Endometrial microvascular endothelial cells (primary cell): ENCODE results near the gene UBE2J2. TPM values are rescaled to one million over a fixed set of nuclear protein-coding genes. Genes with fewer than 3 reads are reported as not detected.

Source experiments
- in situ Hi-C: cut with HindIII; loops from 2 replicates; pipeline ENCODE4 v1.10.0; 2017; ENCODE audit warnings: low sequenced_read_pairs, low pct_unique_long_range_greater_than_20kb; ENCODE audit errors: inconsistent ontology term
- total RNA-seq: library from RNA; depleted of rRNA; stranded (reverse); fragments of >200 nt; gene quantifications from one replicate; pipeline ENCODE4 v1.2.3, GENCODE V29; 2015; ENCODE audit errors: inconsistent ontology term

Gene UBE2J2
- total RNA-seq, 1 donor from 2014 or later: 47.6 TPM

- in situ Hi-C loops: no loop called here
These were observed 25.4 kb upstream of the UBE2J2 start for GRCh38 chr1:1298861-1299685.

GRCh38 chr1:1297802-1298424 is 24.3 kb upstream of the UBE2J2 start:
- in situ Hi-C loops: no loop called here

- in situ Hi-C loops: no loop called here
These were observed 22.7 kb upstream of the UBE2J2 start for GRCh38 chr1:1296070-1297061.

GRCh38 chr1:1295154-1295923 is 21.7 kb upstream of the UBE2J2 start:
- in situ Hi-C loops: no loop called here

GRCh38 chr1:1294250-1294890 is 20.7 kb upstream of the UBE2J2 start:
- in situ Hi-C loops: no loop called here

GRCh38 chr1:1293263-1294249 is 19.9 kb upstream of the UBE2J2 start:
- in situ Hi-C loops: no loop called here

- in situ Hi-C loops: no loop called here
These were observed 19.2 kb upstream of the UBE2J2 start for GRCh38 chr1:1292851-1293250.

GRCh38 chr1:1292442-1292779 is 18.8 kb upstream of the UBE2J2 start:
- in situ Hi-C loops: no loop called here

- in situ Hi-C loops: no loop called here
These were observed 18.1 kb upstream of the UBE2J2 start for GRCh38 chr1:1291548-1292441.

- in situ Hi-C loops: no loop called here
These were observed 17.4 kb upstream of the UBE2J2 start for GRCh38 chr1:1291023-1291528.

- in situ Hi-C loops: no loop called here
These were observed 16.6 kb upstream of the UBE2J2 start for GRCh38 chr1:1290238-1290731.

GRCh38 chr1:1287288-1288110 is 13.8 kb upstream of the UBE2J2 start:
- in situ Hi-C loops: no loop called here

- in situ Hi-C loops: no loop called here
These were observed 12.9 kb upstream of the UBE2J2 start for GRCh38 chr1:1286313-1287261.
